Measurements from ENCODE around the gene SIX1.

GRCh38 chr14:60650373-60650961, 1.2 kb upstream of the SIX1 start:
- TF ChIP-seq CTCF (conservative IDR thresholded peaks at IDR 0.05; ENCODE audit: low read depth, low read length) (no peak), RCOR1 (IDR thresholded peaks at IDR 0.05; ENCODE audit: insufficient replicate concordance, low read length) (no peak), MAFK (IDR thresholded peaks at IDR 0.05; ENCODE audit: low read depth, low read length) (no peak), POLR2A (IDR thresholded peaks at IDR 0.05; ENCODE audit: low read depth, low read length) (no peak), CHD1 (IDR thresholded peaks at IDR 0.05; ENCODE audit: low read depth, low read length) (no peak), RAD21 (IDR thresholded peaks at IDR 0.05; ENCODE audit: low read length) (no peak), USF2 (IDR thresholded peaks at IDR 0.05; ENCODE audit: low read depth, low read length) (no peak), SMC3 (IDR thresholded peaks at IDR 0.05; ENCODE audit: low read depth, low read length) (no peak), MXI1 (IDR thresholded peaks at IDR 0.05; ENCODE audit: borderline replicate concordance, low read depth, low read length) (no peak), CEBPB (IDR thresholded peaks at IDR 0.05; ENCODE audit: low read depth, low read length) (peak; percentile 72), MAZ (IDR thresholded peaks at IDR 0.05; ENCODE audit: borderline replicate concordance, low read depth, low read length) (no peak)
